ENCODE data around the gene NKX3-2.

Gene NKX3-2

GRCh38 chr4:13531625-13531998 is 12.7 kb downstream of the NKX3-2 start:
- no peak for DNase-seq (ENCODE audit: low read depth in 3 of 3)

- no peak for DNase-seq (ENCODE audit: low read depth in 3 of 3)
Measured at GRCh38 chr4:13530823-13531624, 13.3 kb downstream of the NKX3-2 start.

GRCh38 chr4:13529128-13529919 is 15.0 kb downstream of the NKX3-2 start:
- no peak for DNase-seq (ENCODE audit: low read depth in 3 of 3)

- DNase-seq (ENCODE audit: low read depth in 3 of 3) = no peak
Measured at GRCh38 chr4:13528821-13529127, 15.5 kb downstream of the NKX3-2 start.

GRCh38 chr4:13527981-13528820 is 16.1 kb downstream of the NKX3-2 start:
- peak in 1 of 3 donors; percentile 13 for DNase-seq (ENCODE audit: low read depth in 3 of 3)

- no peak for DNase-seq (ENCODE audit: low read depth in 3 of 3)
Measured at GRCh38 chr4:13527192-13527980, 16.9 kb downstream of the NKX3-2 start.

GRCh38 chr4:13526658-13527057 is 17.6 kb downstream of the NKX3-2 start:
- DNase-seq (ENCODE audit: low read depth in 3 of 3) = no peak

- no peak for DNase-seq (ENCODE audit: low read depth in 3 of 3)
Measured at GRCh38 chr4:13525606-13526281, 18.6 kb downstream of the NKX3-2 start.

- no peak for DNase-seq (ENCODE audit: low read depth in 3 of 3)
Measured at GRCh38 chr4:13524504-13525243, 19.6 kb downstream of the NKX3-2 start.

- no peak for DNase-seq (ENCODE audit: low read depth in 3 of 3)
Measured at GRCh38 chr4:13523591-13524503, 20.5 kb downstream of the NKX3-2 start.

- no peak for DNase-seq (ENCODE audit: low read depth in 3 of 3)
Measured at GRCh38 chr4:13523105-13523477, 21.2 kb downstream of the NKX3-2 start.

- no peak for DNase-seq (ENCODE audit: low read depth in 3 of 3)
Measured at GRCh38 chr4:13522282-13523104, 21.8 kb downstream of the NKX3-2 start.

- DNase-seq (ENCODE audit: low read depth in 3 of 3) = no peak
Measured at GRCh38 chr4:13521047-13521446, 23.3 kb downstream of the NKX3-2 start.

GRCh38 chr4:13516315-13516860 is 27.9 kb downstream of the NKX3-2 start:
- DNase-seq (ENCODE audit: low read depth in 3 of 3) = no peak

GRCh38 chr4:13515268-13515667 is 29.0 kb downstream of the NKX3-2 start:
- no peak for DNase-seq (ENCODE audit: low read depth in 3 of 3)

- no peak for DNase-seq (ENCODE audit: low read depth in 3 of 3)
Measured at GRCh38 chr4:13514722-13515121, 29.6 kb downstream of the NKX3-2 start.

GRCh38 chr4:13511101-13511500 is 33.2 kb downstream of the NKX3-2 start:
- no peak for DNase-seq (ENCODE audit: low read depth in 3 of 3)

GRCh38 chr4:13509442-13509841 is 34.9 kb downstream of the NKX3-2 start:
- no peak for DNase-seq (ENCODE audit: low read depth in 3 of 3)
